Measurements from ENCODE around the gene TEX19. TPM values are rescaled to one million over a fixed set of nuclear protein-coding genes. Genes with fewer than 3 reads are reported as not detected.

TEX19 gene
- polyA plus RNA-seq, 3 donors, result not detected

GRCh38 chr17:82412535-82413520 is 53.8 kb downstream of the TEX19 start:
- DNase-seq (ENCODE audit: extremely low read depth in 1 of 11, low read depth in 9 of 11, low spot score in 4 of 11), result no peak

Other genes with a start within 250 kb of the TEX19 start
- 10 to 100 TPM; 47.3 to 90.6 (median 57.0) TPM for gene CCDC57, start 146.4 kb upstream of the TEX19 start, polyA plus RNA-seq (ENCODE audit: insufficient read length in 3 of 3)
- gene SLC16A3, start 130.2 kb upstream of the TEX19 start, polyA plus RNA-seq (ENCODE audit: insufficient read length in 3 of 3), result 10 to 100 TPM in 2 of 3 donors, 1 to 10 TPM in 1; 9.0 to 36.8 (median 10.5) TPM
- 100 to 1,000 TPM; 116 to 137 (median 127) TPM for gene CSNK1D, start 85.5 kb upstream of the TEX19 start, polyA plus RNA-seq (ENCODE audit: insufficient read length in 3 of 3)
- under 1 TPM; 0.34 to 0.42 (median 0.40) TPM for gene CD7, start 41.6 kb upstream of the TEX19 start, polyA plus RNA-seq (ENCODE audit: insufficient read length in 3 of 3)
- gene SECTM1, start 25.5 kb upstream of the TEX19 start, polyA plus RNA-seq (ENCODE audit: insufficient read length in 3 of 3), result 1 to 10 TPM; 1.4 to 2.0 (median 1.8) TPM
- gene UTS2R, start 12.5 kb downstream of the TEX19 start, polyA plus RNA-seq (ENCODE audit: insufficient read length in 3 of 3), result under 1 TPM in 2 of 3 donors, not detected in 1; 0.70 to 0.73 TPM
- 10 to 100 TPM; 28.1 to 55.7 (median 38.3) TPM for gene HEXD, start 59.1 kb downstream of the TEX19 start, polyA plus RNA-seq (ENCODE audit: insufficient read length in 3 of 3)
- 10 to 100 TPM; 20.8 to 31.7 (median 27.6) TPM for gene OGFOD3, start 59.3 kb downstream of the TEX19 start, polyA plus RNA-seq (ENCODE audit: insufficient read length in 3 of 3)
- 10 to 100 TPM; 43.7 to 56.5 (median 51.1) TPM for gene CYBC1, start 91.5 kb downstream of the TEX19 start, polyA plus RNA-seq (ENCODE audit: insufficient read length in 3 of 3)
- 10 to 100 TPM; 88.2 to 99.3 (median 94.8) TPM for gene NARF, start 99.5 kb downstream of the TEX19 start, polyA plus RNA-seq (ENCODE audit: insufficient read length in 3 of 3)
- gene FOXK2, start 160.5 kb downstream of the TEX19 start, polyA plus RNA-seq (ENCODE audit: insufficient read length in 3 of 3), result 10 to 100 TPM; 41.4 to 43.2 (median 42.3) TPM

Data from renal cortex interstitium (tissue), 11 donors.